ENCODE measurements around the gene CYBC1. TPM values are rescaled to one million over a fixed set of nuclear protein-coding genes. Genes with fewer than 3 reads are reported as not detected.
"Not testable (repeated sequence)": the region's sequence is repeated elsewhere in the genome, so short reads cannot be mapped to it uniquely, and the experiment has no call there.

The CYBC1 gene
- total RNA-seq, 1 donor: 72.4 TPM

DNA sequence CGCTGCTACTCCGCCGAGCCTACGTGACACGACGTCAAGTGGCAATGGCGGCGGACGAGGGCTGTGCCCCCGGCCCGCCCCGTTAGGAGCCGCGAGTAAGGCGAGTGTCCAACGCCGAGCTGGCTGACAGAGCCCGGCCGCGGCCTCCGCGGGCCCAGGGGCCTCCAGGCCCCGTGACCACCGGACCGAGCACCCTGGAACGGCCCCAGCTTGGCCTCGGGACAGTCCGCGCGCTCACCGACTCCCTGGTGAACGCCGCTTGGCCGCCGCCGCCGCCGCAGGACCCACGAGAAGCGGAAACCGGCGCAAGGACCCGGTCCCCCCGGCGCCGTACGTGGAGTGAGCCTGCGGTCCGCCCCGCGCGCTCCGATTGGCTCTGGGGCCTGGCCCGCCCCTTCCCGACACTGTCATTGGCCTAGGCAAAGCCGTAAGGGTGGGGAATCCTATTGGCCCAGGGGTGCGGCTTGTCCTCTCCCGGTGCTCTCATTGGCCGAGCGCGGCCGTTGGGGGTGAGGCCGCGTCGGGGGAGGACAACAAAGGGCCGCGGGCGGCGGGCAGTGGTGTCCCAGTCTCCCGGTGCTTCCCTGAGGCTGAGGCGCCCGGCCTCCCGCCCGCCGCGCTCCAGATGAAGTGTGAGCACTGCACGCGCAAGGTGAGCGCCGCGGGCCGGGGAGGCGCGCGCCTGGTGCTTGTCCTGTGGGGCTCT, 7.8 kb upstream of the CYBC1 start, which contains the start of gene NARF:
NARF (plus strand) TSS at position 563 of the 706 bp plus-strand sequence; CDS start at position 626, 63 bp downstream.
- no peaks in the 10 kb centered on the region for H3K27me3 ChIP-seq (ENCODE audit: insufficient read depth, low read length)

DNA sequence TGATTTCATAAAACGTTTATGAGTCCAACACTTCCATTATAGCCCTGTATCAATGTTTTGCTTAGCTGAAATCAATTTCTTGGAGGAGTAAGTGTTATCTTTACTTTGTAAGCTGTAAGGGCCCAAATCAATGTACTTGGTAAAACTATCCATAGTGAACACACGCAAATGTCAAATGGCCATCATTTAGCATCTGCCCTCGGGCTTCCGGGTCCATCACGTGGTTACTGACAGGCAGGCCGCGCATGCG, 7.3 kb upstream of the CYBC1 start:
- H3K79me2 ChIP-seq (ENCODE audit: insufficient read depth, low read length): peaks cover 7% of the 10 kb centered on the region
- H3K27ac ChIP-seq (ENCODE audit: low read depth, low read length): peak overlapping the region; percentile 97
- H3K27me3 ChIP-seq (ENCODE audit: insufficient read depth, low read length): no peaks in the 10 kb centered on the region
- peak overlapping the region; percentile 83 for H3K4me3 ChIP-seq (ENCODE audit: insufficient read depth, low read length)
- H3K4me1 ChIP-seq (ENCODE audit: insufficient read depth, low read length): peaks cover 12% of the 10 kb centered on the region
- H3K36me3 ChIP-seq (ENCODE audit: insufficient read depth, low read length): peaks cover 12% of the 10 kb centered on the region
- H3K4me2 ChIP-seq (ENCODE audit: insufficient read depth, low read length): peak overlapping the region; percentile 97
- no peaks in the 10 kb centered on the region for H4K20me1 ChIP-seq (ENCODE audit: insufficient read depth, low read length)
- peak overlapping the region; percentile 52 for H2AFZ ChIP-seq (ENCODE audit: low read length)
- TF ChIP-seq, protein P1, sequence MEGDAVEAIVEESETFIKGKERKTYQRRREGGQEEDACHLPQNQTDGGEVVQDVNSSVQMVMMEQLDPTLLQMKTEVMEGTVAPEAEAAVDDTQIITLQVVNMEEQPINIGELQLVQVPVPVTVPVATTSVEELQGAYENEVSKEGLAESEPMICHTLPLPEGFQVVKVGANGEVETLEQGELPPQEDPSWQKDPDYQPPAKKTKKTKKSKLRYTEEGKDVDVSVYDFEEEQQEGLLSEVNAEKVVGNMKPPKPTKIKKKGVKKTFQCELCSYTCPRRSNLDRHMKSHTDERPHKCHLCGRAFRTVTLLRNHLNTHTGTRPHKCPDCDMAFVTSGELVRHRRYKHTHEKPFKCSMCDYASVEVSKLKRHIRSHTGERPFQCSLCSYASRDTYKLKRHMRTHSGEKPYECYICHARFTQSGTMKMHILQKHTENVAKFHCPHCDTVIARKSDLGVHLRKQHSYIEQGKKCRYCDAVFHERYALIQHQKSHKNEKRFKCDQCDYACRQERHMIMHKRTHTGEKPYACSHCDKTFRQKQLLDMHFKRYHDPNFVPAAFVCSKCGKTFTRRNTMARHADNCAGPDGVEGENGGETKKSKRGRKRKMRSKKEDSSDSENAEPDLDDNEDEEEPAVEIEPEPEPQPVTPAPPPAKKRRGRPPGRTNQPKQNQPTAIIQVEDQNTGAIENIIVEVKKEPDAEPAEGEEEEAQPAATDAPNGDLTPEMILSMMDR (IDR thresholded peaks at IDR 0.05; ENCODE audit: extremely low read depth, low read depth, low read length): no peak
- DNase-seq (ENCODE audit: insufficient read length, low spot score, missing footprints): no peak
- no peaks in the 10 kb centered on the region for H3K9me3 ChIP-seq (ENCODE audit: low read depth, low read length)

More for the DNA sequence above, 7.8 kb upstream of the CYBC1 start, which contains the start of gene NARF:
- Histone ChIP-seq H2AFZ (ENCODE audit: low read length) (peak within 1 kb of the TSS; percentile 75), H3K79me2 (ENCODE audit: insufficient read depth, low read length) (peaks cover 7% of the 10 kb centered on the region), H3K4me2 (ENCODE audit: insufficient read depth, low read length) (peak within 1 kb of the TSS; percentile 97), H3K36me3 (ENCODE audit: insufficient read depth, low read length) (peaks cover 13% of the 10 kb centered on the region), H3K9me3 (ENCODE audit: low read depth, low read length) (no peaks in the 10 kb centered on the region), H4K20me1 (ENCODE audit: insufficient read depth, low read length) (no peaks in the 10 kb centered on the region), H3K27ac (ENCODE audit: low read depth, low read length) (peak within 1 kb of the TSS; percentile 97), H3K4me3 (ENCODE audit: insufficient read depth, low read length) (peak within 1 kb of the TSS; percentile 83), H3K4me1 (ENCODE audit: insufficient read depth, low read length) (peaks cover 12% of the 10 kb centered on the region)
- DNase-seq (ENCODE audit: insufficient read length, low spot score, missing footprints): peak; percentile 100
- TF ChIP-seq, protein P1 (IDR thresholded peaks at IDR 0.05; ENCODE audit: extremely low read depth, low read depth, low read length): no peak

- TF ChIP-seq, protein P1 (IDR thresholded peaks at IDR 0.05; ENCODE audit: extremely low read depth, low read depth, low read length): no peak
- DNase-seq (ENCODE audit: insufficient read length, low spot score, missing footprints): peak; percentile 58
These were observed 6.7 kb upstream of the CYBC1 start for GRCh38 chr17:82457073-82457928.

DNA sequence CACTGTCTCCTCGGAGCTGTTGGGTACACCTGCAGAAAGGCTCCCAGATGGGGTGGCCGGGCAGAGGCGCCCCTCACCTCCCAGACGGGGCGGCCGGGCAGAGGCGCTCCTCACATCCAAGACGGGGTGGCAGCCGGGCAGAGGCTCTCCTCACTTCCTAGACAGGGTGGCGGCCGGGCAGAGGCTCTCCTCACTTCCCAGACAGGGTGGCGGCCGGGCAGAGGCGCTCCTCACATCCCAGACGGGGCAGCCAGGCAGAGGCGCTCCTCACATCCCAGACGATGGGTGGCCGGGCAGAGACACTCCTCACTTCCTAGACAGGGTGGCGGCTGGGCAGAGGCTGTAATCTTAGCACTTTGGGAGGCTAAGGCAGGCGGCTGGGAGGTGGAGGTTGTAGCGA, 3.2 kb upstream of the CYBC1 start:
- Histone ChIP-seq H3K79me2 (ENCODE audit: insufficient read depth, low read length) (peaks cover 18% of the 10 kb centered on the region), H3K4me1 (ENCODE audit: insufficient read depth, low read length) (peaks cover 15% of the 10 kb centered on the region)
- not testable (repeated sequence) for H3K4me3 ChIP-seq (ENCODE audit: insufficient read depth, low read length); H3K9me3 ChIP-seq (ENCODE audit: low read depth, low read length); H4K20me1 ChIP-seq (ENCODE audit: insufficient read depth, low read length); H3K4me2 ChIP-seq (ENCODE audit: insufficient read depth, low read length); H3K36me3 ChIP-seq (ENCODE audit: insufficient read depth, low read length); H2AFZ ChIP-seq (ENCODE audit: low read length); H3K27me3 ChIP-seq (ENCODE audit: insufficient read depth, low read length); DNase-seq (ENCODE audit: insufficient read length, low spot score, missing footprints); H3K27ac ChIP-seq (ENCODE audit: low read depth, low read length)

More at GRCh38 chr17:82457073-82457928, 6.7 kb upstream of the CYBC1 start:
- Histone ChIP-seq H3K4me1 (ENCODE audit: insufficient read depth, low read length) (peaks cover 12% of the 10 kb centered on the region), H3K9me3 (ENCODE audit: low read depth, low read length) (no peaks in the 10 kb centered on the region), H3K27me3 (ENCODE audit: insufficient read depth, low read length) (no peaks in the 10 kb centered on the region), H3K36me3 (ENCODE audit: insufficient read depth, low read length) (peaks cover 10% of the 10 kb centered on the region), H3K27ac (ENCODE audit: low read depth, low read length) (peak overlapping the region; percentile 97), H3K4me2 (ENCODE audit: insufficient read depth, low read length) (peak overlapping the region; percentile 97), H3K4me3 (ENCODE audit: insufficient read depth, low read length) (peak overlapping the region; percentile 83), H4K20me1 (ENCODE audit: insufficient read depth, low read length) (no peaks in the 10 kb centered on the region), H2AFZ (ENCODE audit: low read length) (peak overlapping the region; percentile 52), H3K79me2 (ENCODE audit: insufficient read depth, low read length) (peaks cover 7% of the 10 kb centered on the region)

- not testable (repeated sequence) for DNase-seq (ENCODE audit: insufficient read length, low spot score, missing footprints); H2AFZ ChIP-seq (ENCODE audit: low read length); H3K27ac ChIP-seq (ENCODE audit: low read depth, low read length); H4K20me1 ChIP-seq (ENCODE audit: insufficient read depth, low read length); H3K27me3 ChIP-seq (ENCODE audit: insufficient read depth, low read length); H3K36me3 ChIP-seq (ENCODE audit: insufficient read depth, low read length); H3K4me3 ChIP-seq (ENCODE audit: insufficient read depth, low read length); H3K4me2 ChIP-seq (ENCODE audit: insufficient read depth, low read length); H3K9me3 ChIP-seq (ENCODE audit: low read depth, low read length)
- Histone ChIP-seq H3K4me1 (ENCODE audit: insufficient read depth, low read length) (peaks cover 15% of the 10 kb centered on the region), H3K79me2 (ENCODE audit: insufficient read depth, low read length) (peaks cover 19% of the 10 kb centered on the region)
These were observed 2.6 kb upstream of the CYBC1 start for GRCh38 chr17:82453151-82453550.
